ENCODE results near the gene MSLN.

- TF ChIP-seq CTCF (IDR thresholded peaks at IDR 0.05) (no peak), POLR2A (IDR thresholded peaks at IDR 0.05; ENCODE audit: low read depth) (no peak), EP300 (IDR thresholded peaks at IDR 0.05) (no peak)
Observed at GRCh38 chr16:797120-797420, 36.5 kb downstream of the MSLN start.

Data from esophagus muscularis mucosa (tissue), 4 donors.